ENCODE measurements around the gene MKX. TPM values are rescaled to one million over a fixed set of nuclear protein-coding genes. Genes with fewer than 3 reads are reported as not detected.
A peak's percentile ranks its signal among the peaks of the same experiment; 100 is the strongest.

Gene MKX
- total and polyA plus RNA-seq, 7 donors, result 0.28 to 34.9 (median 11.3) TPM; not detected in 1

- intact Hi-C loops (cut with DNase I), result loop anchor here (2.0 to 5.0 kb wide), 6 partner anchors 49 to 639 kb away; partner anchors contain the start of genes MPP7 and ODAD2
- Histone ChIP-seq H3K9me3 (no peaks in the 10 kb centered on the region), H3K4me3 (peak overlapping the region; percentile 67 to 78 (median 75)), H3K27me3 (peaks cover 0 to 43% (median 10%) of the 10 kb centered on the region in 3 donors), H3K36me3 (no peaks in the 10 kb centered on the region), H3K27ac (peak overlapping the region; percentile 95 to 98 (median 97)), H3K4me1 (peaks cover 0 to 56% (median 38%) of the 10 kb centered on the region in 4 donors)
- no peak for TF ChIP-seq POLR2A (IDR thresholded peaks at IDR 0.05)
- peak in 2 of 4 donors; percentile 8 to 45 for TF ChIP-seq POLR2AphosphoS5 (IDR thresholded peaks at IDR 0.05)
- 1% methylated on average over 75 of the region's 75 CpGs for WGBS, 2 donors
- peak; percentile 75 for DNase-seq
Measured at GRCh38 chr10:27743012-27743876, 2.4 kb downstream of the MKX start.

- intact Hi-C loops (cut with DNase I), result loop anchor here (2.0 to 5.0 kb wide), 6 partner anchors 50 to 640 kb away; partner anchors contain the start of genes MPP7 and ODAD2
- Histone ChIP-seq H3K9me3 (no peaks in the 10 kb centered on the region), H3K36me3 (no peaks in the 10 kb centered on the region), H3K27me3 (peaks cover 0 to 37% (median 10%) of the 10 kb centered on the region in 3 donors), H3K4me1 (peaks cover 0 to 56% (median 38%) of the 10 kb centered on the region in 4 donors), H3K4me3 (peak overlapping the region; percentile 67 to 78 (median 75)), H3K27ac (peak overlapping the region; percentile 95 to 98 (median 97))
- TF ChIP-seq EP300 (IDR thresholded peaks at IDR 0.05), result no peak
- TF ChIP-seq POLR2AphosphoS5 (IDR thresholded peaks at IDR 0.05), result peak; percentile 76 to 85 (median 78)
- peak in 1 of 2 donors; percentile 59 for TF ChIP-seq POLR2A (IDR thresholded peaks at IDR 0.05)
- peak; percentile 53 to 92 (median 80) for TF ChIP-seq CTCF (IDR thresholded peaks at IDR 0.05)
- peak; percentile 92 for DNase-seq
- 1% methylated on average over 75 of the region's 75 CpGs for WGBS, 2 donors
Measured at GRCh38 chr10:27742195-27743011, 3.2 kb downstream of the MKX start.

GRCh38 chr10:27741173-27742091 lies 4.2 kb downstream of the MKX start:
- H3K36me3 ChIP-seq, result no peaks in the 10 kb centered on the region
- TF ChIP-seq POLR2AphosphoS5 (IDR thresholded peaks at IDR 0.05) (no peak), EP300 (IDR thresholded peaks at IDR 0.05) (no peak)
- H3K9me3 ChIP-seq, result no peaks in the 10 kb centered on the region
- peak; percentile 65 for DNase-seq
- H3K27ac ChIP-seq, result peak overlapping the region; percentile 95 to 98 (median 97)
- peaks cover 0 to 50% (median 31%) of the 10 kb centered on the region in 4 donors for H3K4me1 ChIP-seq
- H3K27me3 ChIP-seq, result peaks cover 0 to 27% (median 10%) of the 10 kb centered on the region in 3 donors
- 17 to 22% methylated on average over 55 of the region's 55 CpGs for WGBS, 2 donors
- intact Hi-C loops (cut with DNase I), result loop anchor here (2.0 to 5.0 kb wide), 6 partner anchors 51 to 641 kb away; partner anchors contain the start of genes MPP7 and ODAD2
- peak overlapping the region; percentile 67 to 78 (median 75) for H3K4me3 ChIP-seq

GRCh38 chr10:27736396-27736795 lies 9.2 kb downstream of the MKX start:
- TF ChIP-seq POLR2A (IDR thresholded peaks at IDR 0.05) (no peak), EP300 (IDR thresholded peaks at IDR 0.05) (no peak), POLR2AphosphoS5 (IDR thresholded peaks at IDR 0.05) (no peak), CTCF (IDR thresholded peaks at IDR 0.05) (no peak)
- Histone ChIP-seq H3K27me3 (no peaks in the 10 kb centered on the region), H3K9me3 (no peaks in the 10 kb centered on the region), H3K27ac (no peak overlapping the region), H3K4me3 (no peak overlapping the region), H3K36me3 (peaks cover 0 to 6% (median 0%) of the 10 kb centered on the region in 4 donors), H3K4me1 (peaks cover 0 to 9% (median 6%) of the 10 kb centered on the region in 4 donors)
- intact Hi-C loops (cut with DNase I), result no loop called here
- 69 to 84% methylated on average over 1 of the region's 1 CpG for whole genome bisulfite sequencing, 2 donors
- DNase-seq, result no peak

- Histone ChIP-seq H3K4me1 (peaks cover 0 to 47% (median 29%) of the 10 kb centered on the region in 4 donors), H3K27ac (peak overlapping the region in 1 of 4 donors; percentile 64), H3K4me3 (no peak overlapping the region), H3K9me3 (no peaks in the 10 kb centered on the region), H3K36me3 (peaks cover 0 to 6% (median 0%) of the 10 kb centered on the region in 4 donors), H3K27me3 (no peaks in the 10 kb centered on the region)
- intact Hi-C loops (cut with DNase I), result no loop called here
- 98% methylated on average over 1 of the region's 1 CpG for WGBS, 2 donors
- DNase-seq, result no peak
- TF ChIP-seq POLR2A (IDR thresholded peaks at IDR 0.05) (no peak), POLR2AphosphoS5 (IDR thresholded peaks at IDR 0.05) (no peak), CTCF (IDR thresholded peaks at IDR 0.05) (no peak), EP300 (IDR thresholded peaks at IDR 0.05) (no peak)
Measured at GRCh38 chr10:27730041-27730440, 15.6 kb downstream of the MKX start.
